HepG2 (cell line): ENCODE results near the gene IQCK. TPM values are rescaled to one million over a fixed set of nuclear protein-coding genes. Genes with fewer than 3 reads are reported as not detected.

Source experiments
- GATAD2A ChIP-seq: IDR thresholded peaks from 2 replicates; pipeline ENCODE4 v1.6.1; 2016
- HDAC6 ChIP-seq: fragments of 200-600 bp; sonication (generic); IDR thresholded peaks from 2 replicates; pipeline ENCODE4 v1.7.0; 2017; ENCODE audit warnings: mild to moderate bottlenecking, antibody characterized with exemption, low read length, low read depth
- IRX3 ChIP-seq: sonication (generic); formaldehyde crosslinking; IDR thresholded peaks from 2 replicates; pipeline ENCODE4 v1.8.1; 2023; ENCODE audit warnings: mild to moderate bottlenecking, low read depth, missing genetic modification reagents, borderline replicate concordance
- MEIS2 ChIP-seq: sonication (generic); formaldehyde crosslinking; IDR thresholded peaks from 2 replicates; pipeline ENCODE4 v1.9.0; 2021; ENCODE audit warnings: mild to moderate bottlenecking, missing genetic modification reagents
- MIXL1 ChIP-seq: IDR thresholded peaks from 2 replicates; pipeline ENCODE4 v1.6.1; 2016
- MXD4 ChIP-seq: IDR thresholded peaks from 2 replicates; pipeline ENCODE4 v1.6.1; 2016; ENCODE audit warnings: mild to moderate bottlenecking, missing biosample characterization, missing genetic modification reagents
- NFAT5 ChIP-seq: sonication (generic); formaldehyde crosslinking; IDR thresholded peaks from 2 replicates; pipeline ENCODE4 v1.4.0; 2020; ENCODE audit warnings: missing genetic modification reagents
- NFATC3 ChIP-seq: sonication (generic); formaldehyde crosslinking; IDR thresholded peaks from 2 replicates; pipeline ENCODE4 v1.5.1; 2020; ENCODE audit warnings: mild to moderate bottlenecking, missing genetic modification reagents
- SAFB2 ChIP-seq: sonication (generic); formaldehyde crosslinking; IDR thresholded peaks from 2 replicates; pipeline ENCODE4 v1.5.1; 2020; ENCODE audit warnings: missing genetic modification reagents, low read depth, mild to moderate bottlenecking, borderline replicate concordance
- SATB2 ChIP-seq: sonication (generic); formaldehyde crosslinking; IDR thresholded peaks from 2 replicates; pipeline ENCODE4 v1.5.0; 2020; ENCODE audit warnings: missing genetic modification reagents
- SMAD1 ChIP-seq: sonication (generic); formaldehyde crosslinking; IDR thresholded peaks from 2 replicates; pipeline ENCODE4 v1.4.0; 2020; ENCODE audit warnings: missing genetic modification reagents, low read depth, mild to moderate bottlenecking, borderline replicate concordance
- TOE1 ChIP-seq: sonication (generic); formaldehyde crosslinking; IDR thresholded peaks from 2 replicates; pipeline ENCODE4 v1.4.0; 2020; ENCODE audit warnings: mild to moderate bottlenecking, missing genetic modification reagents
- TRIM22 ChIP-seq: fragments of 450-650 bp; IDR thresholded peaks from 2 replicates; pipeline ENCODE4 v1.6.1; 2017
- ZMYM3 ChIP-seq: sonication (generic); formaldehyde crosslinking; IDR thresholded peaks from 2 replicates; pipeline ENCODE4 v1.5.1; 2020; ENCODE audit warnings: mild to moderate bottlenecking, missing genetic modification reagents
- ZNF326 ChIP-seq: sonication (generic); formaldehyde crosslinking; IDR thresholded peaks from 2 replicates; pipeline ENCODE4 v1.4.0; 2020; ENCODE audit warnings: missing genetic modification reagents, borderline replicate concordance
- ZNF350 ChIP-seq: sonication (generic); formaldehyde crosslinking; IDR thresholded peaks from 2 replicates; pipeline ENCODE4 v1.4.0; 2020; ENCODE audit warnings: mild to moderate bottlenecking, low read depth, missing genetic modification reagents, borderline replicate concordance
- ZNF512B ChIP-seq: sonication (generic); formaldehyde crosslinking; IDR thresholded peaks from 2 replicates; pipeline ENCODE4 v1.5.1; 2020; ENCODE audit warnings: missing genetic modification reagents, mild to moderate bottlenecking, borderline replicate concordance
- ZNF616 ChIP-seq: sonication (generic); formaldehyde crosslinking; IDR thresholded peaks from 2 replicates; pipeline ENCODE4 v1.5.0; 2020; ENCODE audit warnings: low read depth, mild to moderate bottlenecking, missing genetic modification reagents
- ZSCAN29 ChIP-seq: sonication (generic); formaldehyde crosslinking; conservative IDR thresholded peaks from 2 replicates; pipeline ENCODE4 v1.4.0; 2020; ENCODE audit warnings: mild to moderate bottlenecking, missing genetic modification reagents
- polyA plus RNA-seq, 8 experiments: library from polyadenylated mRNA; depleted of rRNA in 3 of 8; stranded (reverse) in 7 of 8; unstranded in 1 of 8; fragments of >200 nt; fragmentation: Illumina TruSeq in 4 of 8; extraction: Trizol in 4 of 8; gene quantifications; 2 replicates each; pipeline versions ENCODE4 v1.2.1 to v1.2.3, GENCODE V29; 2011 to 2016; ENCODE audit warnings: low read depth in 4 of 8, missing spikeins in 1 of 8, mixed read lengths in 1 of 8; ENCODE audit not compliant: insufficient read depth in 1 of 8
- total RNA-seq, 5 experiments: library from RNA; depleted of rRNA; stranded (reverse); fragments of >200 nt; fragmentation: Illumina TruSeq; extraction: Trizol; gene quantifications; 2 replicates each; pipeline ENCODE4 v1.2.3, GENCODE V29; 2016; ENCODE audit warnings: low read depth in 1 of 5

Gene IQCK
- total and polyA plus RNA-seq, 2 of the 13 experiments (the other 11 are each of a cell fraction or from before 2014, with no cell fraction given) = 5.1 to 7.3 TPM

- no peak for TF ChIP-seq SATB2 (CRISPR knock-in tag)
- peak; percentile 82 for TF ChIP-seq ZMYM3 (CRISPR knock-in tag)
- TF ChIP-seq ZSCAN29 = no peak
- no peak for TF ChIP-seq MEIS2
- TF ChIP-seq MIXL1 (CRISPR knock-in tag) = peak; percentile 74; the same call in 1 of the 2 replicates
- TF ChIP-seq SMAD1 = no peak
- no peak for TF ChIP-seq NFAT5 (CRISPR knock-in tag)
- TF ChIP-seq TRIM22 = no peak
- TF ChIP-seq ZNF326 = peak; percentile 33; the same call in 1 of the 2 replicates
- TF ChIP-seq HDAC6 = no peak
- peak; percentile 59; the same call in 1 of the 2 replicates for TF ChIP-seq IRX3 (CRISPR knock-in tag)
- peak; percentile 95; the same call in 1 of the 2 replicates for TF ChIP-seq ZNF512B (CRISPR knock-in tag)
- no peak for TF ChIP-seq ZNF616
- peak; percentile 81 for TF ChIP-seq MXD4 (CRISPR knock-in tag)
- peak; percentile 43; the same call in 1 of the 2 replicates for TF ChIP-seq ZNF350
- peak; percentile 57; the same call in 1 of the 2 replicates for TF ChIP-seq TOE1 (CRISPR knock-in tag)
- peak; percentile 68 for TF ChIP-seq GATAD2A
- TF ChIP-seq SAFB2 (CRISPR knock-in tag) = no peak
- TF ChIP-seq NFATC3 (CRISPR knock-in tag) = no peak
Observed at GRCh38 chr16:19886073-19886941, 168.2 kb downstream of the IQCK start (continued).
